G401 (cell line): ENCODE results near the gene ACP1. TPM values are rescaled to one million over a fixed set of nuclear protein-coding genes. Genes with fewer than 3 reads are reported as not detected.

Experiments used
- total RNA-seq: library from RNA; depleted of rRNA; stranded (reverse); fragments of >200 nt; shearing (Covaris generic); gene quantifications from 2 replicates; pipeline ENCODE4 v1.2.3, GENCODE V29; 2014; rRNA removed

ACP1 gene
- total RNA-seq, 1 experiment from 2014 or later, result 198 TPM

Other genes with a start within 250 kb of the ACP1 start
- gene FAM110C, start 218.4 kb upstream of the ACP1 start, total RNA-seq, result not detected in 2 replicates
- gene SH3YL1, start 915 bp upstream of the ACP1 start, total RNA-seq, result 6.1 and 20.4 TPM in 2 replicates
- gene ALKAL2, start 23.1 kb downstream of the ACP1 start, total RNA-seq, result not detected in 2 replicates